ENCODE results near the gene FRYL.
"Not testable (repeated sequence)": the region's sequence is repeated elsewhere in the genome, so short reads cannot be mapped to it uniquely, and the experiment has no call there.

Gene FRYL

DNA sequence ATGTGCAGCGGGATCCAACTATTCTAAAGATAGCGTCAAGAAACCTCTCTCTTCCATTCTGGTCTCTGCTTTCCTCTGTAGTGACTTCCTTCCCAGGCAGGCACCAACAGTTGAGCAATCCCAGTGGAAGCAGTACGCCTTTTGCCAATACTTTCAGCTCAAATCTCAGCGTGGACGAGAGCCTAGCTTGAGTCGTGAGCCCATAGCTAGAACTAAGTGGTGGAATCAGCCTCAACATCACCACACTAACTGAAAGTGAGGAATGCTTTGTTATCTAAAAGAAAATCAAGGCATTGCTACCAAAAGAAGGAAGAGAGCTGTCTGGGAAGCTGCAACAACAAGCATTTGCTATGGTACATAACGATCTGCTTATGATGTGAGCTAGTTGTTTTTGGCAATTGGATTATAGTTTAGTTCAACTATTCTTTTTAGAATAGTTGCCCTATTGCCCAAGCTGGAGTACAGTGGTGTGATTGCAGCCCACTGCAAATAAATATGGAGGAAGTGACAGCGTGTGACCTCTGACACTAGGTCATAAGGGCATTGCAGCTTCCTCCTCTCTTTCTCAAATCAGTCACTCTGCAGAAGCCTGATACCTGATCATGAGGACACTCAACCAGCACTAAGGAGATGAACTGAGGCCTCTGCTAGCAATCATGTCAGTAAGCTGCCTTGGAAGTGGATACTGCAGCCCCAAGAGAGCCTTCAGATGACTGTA, 24.7 kb upstream of the FRYL start:
- no peak overlapping the region for H3K4me2 ChIP-seq (ENCODE audit: low read depth, low read length, poor library complexity, severe bottlenecking)
- no peaks in the 10 kb centered on the region for H3K36me3 ChIP-seq (ENCODE audit: low read length)
- H4K20me1 ChIP-seq (ENCODE audit: low read depth, low read length), result no peaks in the 10 kb centered on the region
- no peaks in the 10 kb centered on the region for H3F3A ChIP-seq (ENCODE audit: insufficient read depth)
- H3K4me3 ChIP-seq (ENCODE audit: insufficient read depth, low read length, poor library complexity, severe bottlenecking), result no peak overlapping the region
- H3K27me3 ChIP-seq (ENCODE audit: low read length), result no peaks in the 10 kb centered on the region
- no peak overlapping the region for H3K27ac ChIP-seq (ENCODE audit: low read depth, low read length)
- H2AFZ ChIP-seq (ENCODE audit: low read depth, low read length, severe bottlenecking), result no peak overlapping the region
- H3K9me3 ChIP-seq (ENCODE audit: insufficient read depth, low read length), result no peaks in the 10 kb centered on the region
- TF ChIP-seq CTCF (IDR thresholded peaks at IDR 0.05; ENCODE audit: insufficient read depth, low read length, poor library complexity, severe bottlenecking), result no peak
- no peak for TF ChIP-seq EZH2phosphoT487 (conservative IDR thresholded peaks at IDR 0.05; ENCODE audit: low read length)
- no peaks in the 10 kb centered on the region for H3K9me2 ChIP-seq (replicated peaks; ENCODE audit: insufficient read depth, low read length)
- H3K9ac ChIP-seq (ENCODE audit: low read length), result no peak overlapping the region
- no peaks in the 10 kb centered on the region for H3K79me2 ChIP-seq (ENCODE audit: insufficient read depth, low read length)

DNA sequence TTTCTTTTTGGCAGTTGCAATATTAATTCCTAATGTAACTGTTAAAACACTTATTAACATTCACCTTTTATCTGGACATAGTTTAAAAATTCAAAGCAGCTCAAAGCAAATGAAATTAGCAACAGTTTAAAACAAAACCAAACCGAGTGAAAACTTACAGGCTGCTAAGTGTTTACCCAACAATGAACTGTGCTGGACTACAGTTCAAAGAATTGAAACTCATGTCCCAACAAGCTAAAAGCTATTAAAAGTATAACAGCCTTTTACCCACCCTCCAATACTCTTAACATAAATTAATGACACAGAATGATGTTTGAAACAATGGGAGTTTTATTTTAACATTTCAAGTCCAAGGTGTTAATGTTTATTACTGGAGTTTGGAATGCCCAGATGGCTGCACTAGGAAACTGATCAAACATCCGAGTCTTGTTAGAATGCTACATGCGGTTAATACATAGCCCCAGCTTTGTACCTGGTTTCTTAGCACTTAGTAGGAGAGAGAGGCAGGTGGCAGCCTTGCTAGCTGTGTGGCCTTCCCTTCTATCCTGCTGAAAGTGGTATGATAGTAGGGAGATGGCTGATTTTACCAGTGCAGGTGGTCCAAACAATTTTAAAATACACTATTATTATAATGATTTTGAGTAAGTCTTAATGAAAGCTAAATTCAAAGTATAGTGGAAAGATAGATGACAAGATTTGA, 21.1 kb upstream of the FRYL start:
- Histone ChIP-seq H3K27ac (ENCODE audit: low read depth, low read length) (no peak overlapping the region), H3K4me3 (ENCODE audit: insufficient read depth, low read length, poor library complexity, severe bottlenecking) (no peak overlapping the region), H3F3A (ENCODE audit: insufficient read depth) (no peaks in the 10 kb centered on the region), H3K79me2 (ENCODE audit: insufficient read depth, low read length) (no peaks in the 10 kb centered on the region), H3K27me3 (ENCODE audit: low read length) (no peaks in the 10 kb centered on the region), H3K4me2 (ENCODE audit: low read depth, low read length, poor library complexity, severe bottlenecking) (no peak overlapping the region), H3K9ac (ENCODE audit: low read length) (no peak overlapping the region), H2AFZ (ENCODE audit: low read depth, low read length, severe bottlenecking) (no peak overlapping the region), H3K36me3 (ENCODE audit: low read length) (no peaks in the 10 kb centered on the region), H4K20me1 (ENCODE audit: low read depth, low read length) (no peaks in the 10 kb centered on the region), H3K9me2 (replicated peaks; ENCODE audit: insufficient read depth, low read length) (no peaks in the 10 kb centered on the region), H3K9me3 (ENCODE audit: insufficient read depth, low read length) (no peaks in the 10 kb centered on the region)
- TF ChIP-seq EZH2phosphoT487 (conservative IDR thresholded peaks at IDR 0.05; ENCODE audit: low read length) (no peak), CTCF (IDR thresholded peaks at IDR 0.05; ENCODE audit: insufficient read depth, low read length, poor library complexity, severe bottlenecking) (no peak)

DNA sequence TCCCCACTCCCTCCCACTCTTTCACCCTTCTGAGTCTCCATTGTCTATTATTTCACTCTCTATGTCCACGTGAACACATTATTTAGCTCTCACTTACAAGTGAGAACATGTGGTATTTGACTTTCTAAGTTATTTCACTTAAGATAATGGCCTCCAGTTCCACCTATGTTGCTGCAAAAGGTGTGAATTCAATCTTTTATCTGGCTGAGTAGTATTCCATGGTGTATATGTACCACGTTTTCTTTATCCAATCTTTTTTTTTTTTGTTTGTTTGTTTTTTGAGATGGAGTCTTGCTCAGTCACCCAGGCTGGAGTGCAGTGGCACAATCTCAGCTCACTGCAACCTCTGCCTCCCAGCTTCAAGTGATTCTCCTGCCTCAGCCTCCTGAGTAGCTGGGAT, 20.1 kb upstream of the FRYL start:
- not testable (repeated sequence) for H2AFZ ChIP-seq (ENCODE audit: low read depth, low read length, severe bottlenecking); H3K9me2 ChIP-seq (replicated peaks; ENCODE audit: insufficient read depth, low read length); H3K4me2 ChIP-seq (ENCODE audit: low read depth, low read length, poor library complexity, severe bottlenecking); H3K36me3 ChIP-seq (ENCODE audit: low read length); H3K27ac ChIP-seq (ENCODE audit: low read depth, low read length); H3K9ac ChIP-seq (ENCODE audit: low read length); H3K79me2 ChIP-seq (ENCODE audit: insufficient read depth, low read length); H3K27me3 ChIP-seq (ENCODE audit: low read length); H3K4me3 ChIP-seq (ENCODE audit: insufficient read depth, low read length, poor library complexity, severe bottlenecking); H3F3A ChIP-seq (ENCODE audit: insufficient read depth); H4K20me1 ChIP-seq (ENCODE audit: low read depth, low read length); H3K9me3 ChIP-seq (ENCODE audit: insufficient read depth, low read length)

- Histone ChIP-seq H3K9me3 (ENCODE audit: insufficient read depth, low read length) (no peaks in the 10 kb centered on the region), H3K4me2 (ENCODE audit: low read depth, low read length, poor library complexity, severe bottlenecking) (no peak overlapping the region), H3F3A (ENCODE audit: insufficient read depth) (no peaks in the 10 kb centered on the region), H3K36me3 (ENCODE audit: low read length) (no peaks in the 10 kb centered on the region), H3K27ac (ENCODE audit: low read depth, low read length) (no peak overlapping the region), H3K27me3 (ENCODE audit: low read length) (no peaks in the 10 kb centered on the region), H3K79me2 (ENCODE audit: insufficient read depth, low read length) (no peaks in the 10 kb centered on the region), H3K4me3 (ENCODE audit: insufficient read depth, low read length, poor library complexity, severe bottlenecking) (no peak overlapping the region), H3K9ac (ENCODE audit: low read length) (no peak overlapping the region), H4K20me1 (ENCODE audit: low read depth, low read length) (no peaks in the 10 kb centered on the region), H2AFZ (ENCODE audit: low read depth, low read length, severe bottlenecking) (no peak overlapping the region), H3K9me2 (replicated peaks; ENCODE audit: insufficient read depth, low read length) (no peaks in the 10 kb centered on the region)
- TF ChIP-seq EZH2phosphoT487 (conservative IDR thresholded peaks at IDR 0.05; ENCODE audit: low read length), result no peak
- no peak for TF ChIP-seq CTCF (IDR thresholded peaks at IDR 0.05; ENCODE audit: insufficient read depth, low read length, poor library complexity, severe bottlenecking)
Measured at GRCh38 chr4:48799157-48799556, 19.1 kb upstream of the FRYL start.

All from SU-DHL-6 (cell line).